GM18508 (cell line): Measurements from ENCODE around the gene PRLR.
A peak's percentile ranks its signal among the peaks of the same experiment; 100 is the strongest.

Experiments
- ATAC-seq: cut with Tn5 transposase; IDR thresholded peaks from one replicate; pipeline ENCODE4 v1.9.1; 2021; ENCODE audit warnings: moderate number of reproducible peaks; ENCODE audit not compliant: insufficient read depth, unreplicated experiment

Gene PRLR

GRCh38 chr5:35095366-35095765, 134.9 kb downstream of the PRLR start:
- ATAC-seq, result no peak

- no peak for ATAC-seq
Observed at GRCh38 chr5:35094948-35095347, 135.3 kb downstream of the PRLR start.

GRCh38 chr5:35092703-35093102, 137.6 kb downstream of the PRLR start:
- no peak for ATAC-seq

- no peak for ATAC-seq
Observed at GRCh38 chr5:35091704-35092103, 138.6 kb downstream of the PRLR start.

- no peak for ATAC-seq
Observed at GRCh38 chr5:35089334-35090314, 140.7 kb downstream of the PRLR start.

- ATAC-seq, result no peak
Observed at GRCh38 chr5:35087991-35088390, 142.3 kb downstream of the PRLR start.

- no peak for ATAC-seq
Observed at GRCh38 chr5:35083150-35083549, 147.1 kb downstream of the PRLR start.

GRCh38 chr5:35082530-35082929, 147.8 kb downstream of the PRLR start:
- ATAC-seq, result no peak

GRCh38 chr5:35081134-35081533, 149.2 kb downstream of the PRLR start:
- ATAC-seq, result no peak

GRCh38 chr5:35073160-35073559, 157.1 kb downstream of the PRLR start:
- no peak for ATAC-seq

- ATAC-seq, result no peak
Observed at GRCh38 chr5:35069188-35069587, 161.1 kb downstream of the PRLR start.

- ATAC-seq, result no peak
Observed at GRCh38 chr5:35067985-35068384, 162.3 kb downstream of the PRLR start.

GRCh38 chr5:35066260-35066795, 164.0 kb downstream of the PRLR start:
- ATAC-seq, result peak; percentile 92

- ATAC-seq, result no peak
Observed at GRCh38 chr5:35063414-35063813, 166.9 kb downstream of the PRLR start.

- ATAC-seq, result no peak
Observed at GRCh38 chr5:35061211-35061770, 169.0 kb downstream of the PRLR start.

- no peak for ATAC-seq
Observed at GRCh38 chr5:35060236-35060635, 170.1 kb downstream of the PRLR start.

GRCh38 chr5:35059251-35059650, 171.0 kb downstream of the PRLR start:
- ATAC-seq, result no peak

GRCh38 chr5:35058374-35058788, 171.9 kb downstream of the PRLR start:
- peak; percentile 87 for ATAC-seq

GRCh38 chr5:35056686-35057085, 173.6 kb downstream of the PRLR start:
- no peak for ATAC-seq

- ATAC-seq, result no peak
Observed at GRCh38 chr5:35052838-35053237, 177.4 kb downstream of the PRLR start.

- ATAC-seq, result no peak
Observed at GRCh38 chr5:35050541-35051126, 179.7 kb downstream of the PRLR start.
